ENCODE data around the gene HBZ. TPM values are rescaled to one million over a fixed set of nuclear protein-coding genes. Genes with fewer than 3 reads are reported as not detected.

HBZ gene
- total and polyA plus RNA-seq, 2 of the 13 experiments (the other 11 are each of a cell fraction or from before 2014, with no cell fraction given) = 0.21 TPM; not detected in 1

DNA sequence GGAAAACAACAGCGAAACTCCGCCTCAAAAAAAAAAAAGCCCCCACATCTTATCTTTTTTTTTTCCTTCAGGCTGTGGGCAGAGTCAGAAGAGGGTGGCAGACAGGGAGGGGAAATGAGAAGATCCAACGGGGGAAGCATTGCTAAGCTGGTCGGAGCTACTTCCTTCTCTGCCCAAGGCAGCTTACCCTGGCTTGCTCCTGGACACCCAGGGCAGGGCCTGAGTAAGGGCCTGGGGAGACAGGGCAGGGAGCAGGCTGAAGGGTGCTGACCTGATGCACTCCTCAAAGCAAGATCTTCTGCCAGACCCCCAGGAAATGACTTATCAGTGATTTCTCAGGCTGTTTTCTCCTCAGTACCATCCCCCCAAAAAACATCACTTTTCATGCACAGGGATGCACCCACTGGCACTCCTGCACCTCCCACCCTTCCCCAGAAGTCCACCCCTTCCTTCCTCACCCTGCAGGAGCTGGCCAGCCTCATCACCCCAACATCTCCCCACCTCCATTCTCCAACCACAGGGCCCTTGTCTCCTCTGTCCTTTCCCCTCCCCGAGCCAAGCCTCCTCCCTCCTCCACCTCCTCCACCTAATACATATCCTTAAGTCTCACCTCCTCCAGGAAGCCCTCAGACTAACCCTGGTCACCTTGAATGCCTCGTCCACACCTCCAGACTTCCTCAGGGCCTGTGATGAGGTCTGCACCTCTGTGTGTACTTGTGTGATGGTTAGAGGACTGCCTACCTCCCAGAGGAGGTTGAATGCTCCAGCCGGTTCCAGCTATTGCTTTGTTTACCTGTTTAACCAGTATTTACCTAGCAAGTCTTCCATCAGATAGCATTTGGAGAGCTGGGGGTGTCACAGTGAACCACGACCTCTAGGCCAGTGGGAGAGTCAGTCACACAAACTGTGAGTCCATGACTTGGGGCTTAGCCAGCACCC is 22.8 kb downstream of the HBZ start:
- Histone ChIP-seq H2AFZ (ENCODE audit: low read length) (no peak overlapping the region), H3K36me3 (replicated peaks in 1 of 2; ENCODE audit: control insufficient read depth in 1 of 2, insufficient read depth in 2 of 2, low read length in 2 of 2) (no peaks in the 10 kb centered on the region), H3K79me2 (ENCODE audit: insufficient read depth, low read length) (no peaks in the 10 kb centered on the region), H3K27ac (ENCODE audit: extremely low read length, insufficient read depth, low read length) (no peak overlapping the region), H4K20me1 (ENCODE audit: insufficient read depth, low read length) (0 out of 2 replicates have a peak, but pooled peaks cover 6% of the 10 kb centered on the region), H3K9ac (ENCODE audit: insufficient read depth, low read depth, low read length) (no peak overlapping the region), H3K27me3 (ENCODE audit: control insufficient read depth in 1 of 2, insufficient read depth in 2 of 2, low read length in 2 of 2) (peaks cover 0 to 21% of the 10 kb centered on the region in 2 experiments; a peak in 4 of 5 replicates), H3K4me1 (ENCODE audit: insufficient read depth, low read length) (peaks cover 15% of the 10 kb centered on the region), H3K4me2 (ENCODE audit: low read depth, low read length) (no peak overlapping the region), H3K4me3 (replicated peaks in 1 of 3; ENCODE audit: insufficient read depth in 1 of 3, low read depth in 2 of 3, low read length in 3 of 3) (no peak overlapping the region), H3K9me3 (ENCODE audit: low read length) (no peaks in the 10 kb centered on the region)
- CTCF ChIA-PET (ENCODE audit: low intra/inter-chr PET ratio, low total read pairs) = no interaction called here
- no peak for DNase-seq (ENCODE audit: low spot score)
- FAIRE-seq = no peak
- WGBS (ENCODE audit: low lambda C conversion rate) = 33% methylated on average over 7 of the region's 8 CpGs
- no peak for ATAC-seq
- BruUV-seq (replicated peaks) = no TSS peak
- in situ Hi-C loops (cut with HindIII; ENCODE audit: extremely low pct_ligation_motif_present, low pct_unique_long_range_greater_than_20kb) = no loop called here
- intact Hi-C loops (cut with micrococcal nuclease; ENCODE audit: unreplicated experiment) = no loop called here
- POLR2A ChIA-PET = no interaction called here
- TF ChIP-seq NBN (conservative IDR thresholded peaks at IDR 0.05) (no peak), SALL1 (CRISPR knock-in tag; IDR thresholded peaks at IDR 0.05) (no peak), HMG20A (CRISPR knock-in tag; IDR thresholded peaks at IDR 0.05; ENCODE audit: borderline replicate concordance) (no peak), PCBP1 (IDR thresholded peaks at IDR 0.05; ENCODE audit: borderline replicate concordance, low read depth, low read length) (no peak), ZNF235 (CRISPR knock-in tag; IDR thresholded peaks at IDR 0.05; ENCODE audit: borderline replicate concordance) (no peak), HDAC2 (CRISPR knock-in tag; IDR thresholded peaks at IDR 0.05) (no peak), HNRNPH1 (optimal IDR thresholded peaks at IDR 0.05; ENCODE audit: low read depth, low read length) (no peak), PRPF4 (IDR thresholded peaks at IDR 0.05; ENCODE audit: low read depth, low read length, poor library complexity, severe bottlenecking) (no peak)
- TF ChIP-seq, protein P1, sequence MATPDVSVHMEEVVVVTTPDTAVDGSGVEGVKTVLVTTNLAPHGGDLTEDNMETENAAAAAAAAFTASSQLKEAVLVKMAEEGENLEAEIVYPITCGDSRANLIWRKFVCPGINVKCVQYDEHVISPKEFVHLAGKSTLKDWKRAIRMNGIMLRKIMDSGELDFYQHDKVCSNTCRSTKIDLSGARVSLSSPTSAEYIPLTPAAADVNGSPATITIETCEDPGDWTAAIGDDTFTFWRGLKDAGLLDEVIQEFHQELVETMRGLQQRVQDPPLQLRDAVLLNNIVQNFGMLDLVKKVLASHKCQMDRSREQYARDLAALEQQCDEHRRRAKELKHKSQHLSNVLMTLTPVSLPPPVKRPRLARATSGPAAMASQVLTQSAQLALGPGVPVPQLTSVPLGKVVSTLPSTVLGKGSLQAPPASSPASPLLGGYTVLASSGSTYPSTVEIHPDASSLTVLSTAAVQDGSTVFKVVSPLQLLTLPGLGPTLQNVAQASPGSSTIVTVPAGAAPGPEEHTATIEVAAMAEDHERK (CRISPR knock-in tag; IDR thresholded peaks at IDR 0.05; ENCODE audit: low read depth) = no peak
- TF ChIP-seq, protein P2, sequence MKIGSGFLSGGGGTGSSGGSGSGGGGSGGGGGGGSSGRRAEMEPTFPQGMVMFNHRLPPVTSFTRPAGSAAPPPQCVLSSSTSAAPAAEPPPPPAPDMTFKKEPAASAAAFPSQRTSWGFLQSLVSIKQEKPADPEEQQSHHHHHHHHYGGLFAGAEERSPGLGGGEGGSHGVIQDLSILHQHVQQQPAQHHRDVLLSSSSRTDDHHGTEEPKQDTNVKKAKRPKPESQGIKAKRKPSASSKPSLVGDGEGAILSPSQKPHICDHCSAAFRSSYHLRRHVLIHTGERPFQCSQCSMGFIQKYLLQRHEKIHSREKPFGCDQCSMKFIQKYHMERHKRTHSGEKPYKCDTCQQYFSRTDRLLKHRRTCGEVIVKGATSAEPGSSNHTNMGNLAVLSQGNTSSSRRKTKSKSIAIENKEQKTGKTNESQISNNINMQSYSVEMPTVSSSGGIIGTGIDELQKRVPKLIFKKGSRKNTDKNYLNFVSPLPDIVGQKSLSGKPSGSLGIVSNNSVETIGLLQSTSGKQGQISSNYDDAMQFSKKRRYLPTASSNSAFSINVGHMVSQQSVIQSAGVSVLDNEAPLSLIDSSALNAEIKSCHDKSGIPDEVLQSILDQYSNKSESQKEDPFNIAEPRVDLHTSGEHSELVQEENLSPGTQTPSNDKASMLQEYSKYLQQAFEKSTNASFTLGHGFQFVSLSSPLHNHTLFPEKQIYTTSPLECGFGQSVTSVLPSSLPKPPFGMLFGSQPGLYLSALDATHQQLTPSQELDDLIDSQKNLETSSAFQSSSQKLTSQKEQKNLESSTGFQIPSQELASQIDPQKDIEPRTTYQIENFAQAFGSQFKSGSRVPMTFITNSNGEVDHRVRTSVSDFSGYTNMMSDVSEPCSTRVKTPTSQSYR (CRISPR knock-in tag; IDR thresholded peaks at IDR 0.05; ENCODE audit: borderline replicate concordance) = no peak
- TF ChIP-seq, protein P3, sequence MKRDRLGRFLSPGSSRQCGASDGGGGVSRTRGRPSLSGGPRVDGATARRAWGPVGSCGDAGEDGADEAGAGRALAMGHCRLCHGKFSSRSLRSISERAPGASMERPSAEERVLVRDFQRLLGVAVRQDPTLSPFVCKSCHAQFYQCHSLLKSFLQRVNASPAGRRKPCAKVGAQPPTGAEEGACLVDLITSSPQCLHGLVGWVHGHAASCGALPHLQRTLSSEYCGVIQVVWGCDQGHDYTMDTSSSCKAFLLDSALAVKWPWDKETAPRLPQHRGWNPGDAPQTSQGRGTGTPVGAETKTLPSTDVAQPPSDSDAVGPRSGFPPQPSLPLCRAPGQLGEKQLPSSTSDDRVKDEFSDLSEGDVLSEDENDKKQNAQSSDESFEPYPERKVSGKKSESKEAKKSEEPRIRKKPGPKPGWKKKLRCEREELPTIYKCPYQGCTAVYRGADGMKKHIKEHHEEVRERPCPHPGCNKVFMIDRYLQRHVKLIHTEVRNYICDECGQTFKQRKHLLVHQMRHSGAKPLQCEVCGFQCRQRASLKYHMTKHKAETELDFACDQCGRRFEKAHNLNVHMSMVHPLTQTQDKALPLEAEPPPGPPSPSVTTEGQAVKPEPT (CRISPR knock-in tag; IDR thresholded peaks at IDR 0.05; ENCODE audit: low read depth) = no peak
- TF ChIP-seq, protein P4, sequence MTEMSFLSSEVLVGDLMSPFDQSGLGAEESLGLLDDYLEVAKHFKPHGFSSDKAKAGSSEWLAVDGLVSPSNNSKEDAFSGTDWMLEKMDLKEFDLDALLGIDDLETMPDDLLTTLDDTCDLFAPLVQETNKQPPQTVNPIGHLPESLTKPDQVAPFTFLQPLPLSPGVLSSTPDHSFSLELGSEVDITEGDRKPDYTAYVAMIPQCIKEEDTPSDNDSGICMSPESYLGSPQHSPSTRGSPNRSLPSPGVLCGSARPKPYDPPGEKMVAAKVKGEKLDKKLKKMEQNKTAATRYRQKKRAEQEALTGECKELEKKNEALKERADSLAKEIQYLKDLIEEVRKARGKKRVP (CRISPR knock-in tag; IDR thresholded peaks at IDR 0.05) = no peak
- TF ChIP-seq, protein P5, sequence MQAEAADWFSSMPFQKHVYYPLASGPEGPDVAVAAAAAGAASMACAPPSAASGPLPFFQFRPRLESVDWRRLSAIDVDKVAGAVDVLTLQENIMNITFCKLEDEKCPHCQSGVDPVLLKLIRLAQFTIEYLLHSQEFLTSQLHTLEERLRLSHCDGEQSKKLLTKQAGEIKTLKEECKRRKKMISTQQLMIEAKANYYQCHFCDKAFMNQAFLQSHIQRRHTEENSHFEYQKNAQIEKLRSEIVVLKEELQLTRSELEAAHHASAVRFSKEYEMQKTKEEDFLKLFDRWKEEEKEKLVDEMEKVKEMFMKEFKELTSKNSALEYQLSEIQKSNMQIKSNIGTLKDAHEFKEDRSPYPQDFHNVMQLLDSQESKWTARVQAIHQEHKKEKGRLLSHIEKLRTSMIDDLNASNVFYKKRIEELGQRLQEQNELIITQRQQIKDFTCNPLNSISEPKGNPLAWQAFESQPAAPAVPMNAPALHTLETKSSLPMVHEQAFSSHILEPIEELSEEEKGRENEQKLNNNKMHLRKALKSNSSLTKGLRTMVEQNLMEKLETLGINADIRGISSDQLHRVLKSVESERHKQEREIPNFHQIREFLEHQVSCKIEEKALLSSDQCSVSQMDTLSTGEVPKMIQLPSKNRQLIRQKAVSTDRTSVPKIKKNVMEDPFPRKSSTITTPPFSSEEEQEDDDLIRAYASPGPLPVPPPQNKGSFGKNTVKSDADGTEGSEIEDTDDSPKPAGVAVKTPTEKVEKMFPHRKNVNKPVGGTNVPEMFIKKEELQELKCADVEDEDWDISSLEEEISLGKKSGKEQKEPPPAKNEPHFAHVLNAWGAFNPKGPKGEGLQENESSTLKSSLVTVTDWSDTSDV (CRISPR knock-in tag; IDR thresholded peaks at IDR 0.05) = no peak
